Measurements from ENCODE around the gene CSF3R. TPM values are rescaled to one million over a fixed set of nuclear protein-coding genes. Genes with fewer than 3 reads are reported as not detected.

Gene CSF3R
- total and polyA plus RNA-seq, 9 of the 15 experiments (the other 6 are each of a cell fraction or from before 2014, with no cell fraction given), result 0.21 to 0.86 (median 0.40) TPM; not detected in 1

- TF ChIP-seq PRDM10 (IDR thresholded peaks at IDR 0.05; ENCODE audit: partially characterized antibody) (peak; percentile 12), GTF2B (IDR thresholded peaks at IDR 0.05; ENCODE audit: extremely low read depth, insufficient read length) (peak; percentile 50), POLR2AphosphoS5 (IDR thresholded peaks at IDR 0.05; ENCODE audit: control insufficient read depth, insufficient read depth, low read depth, low read length) (peak; percentile 92), NELFE (IDR thresholded peaks at IDR 0.05; ENCODE audit: insufficient read depth, insufficient read length) (no peak), NEUROD1 (IDR thresholded peaks at IDR 0.05; ENCODE audit: borderline replicate concordance, low read depth, low read length, partially characterized antibody) (peak; percentile 96), MYC (IDR thresholded peaks at IDR 0.05; ENCODE audit: low read depth, low read length) (peak; percentile 98), MYC (CRISPR knock-in tag; IDR thresholded peaks at IDR 0.05; ENCODE audit: borderline replicate concordance, low read depth) (peak; percentile 92), GATAD2B (IDR thresholded peaks at IDR 0.05; ENCODE audit: borderline replicate concordance) (no peak), ILF3 (IDR thresholded peaks at IDR 0.05; ENCODE audit: borderline replicate concordance) (no peak), IRF9 (tag; IDR thresholded peaks at IDR 0.05) (peak; percentile 90), ZNF395 (CRISPR knock-in tag; IDR thresholded peaks at IDR 0.05) (peak; percentile 98), NCOA2 (IDR thresholded peaks at IDR 0.05; ENCODE audit: partially characterized antibody in 2 of 2) (no peak), GTF3C2 (IDR thresholded peaks at IDR 0.05; ENCODE audit: borderline replicate concordance, extremely low read depth, insufficient read length) (no peak), ZNF316 (IDR thresholded peaks at IDR 0.05) (peak; percentile 45; the same call in 1 of the 2 replicates)
Measured at GRCh38 chr1:36463803-36464604, 18.7 kb downstream of the CSF3R start, which contains the start of gene MRPS15 (continued).

Data from K562 (cell line).